ENCODE results near the gene METTL26. TPM values are rescaled to one million over a fixed set of nuclear protein-coding genes. Genes with fewer than 3 reads are reported as not detected.
A peak's percentile ranks its signal among the peaks of the same experiment; 100 is the strongest.

The METTL26 gene
- polyA plus RNA-seq, 2 of the 4 experiments (the other 2 are of a cell fraction), result 47.2 to 78.3 TPM

GRCh38 chr16:626787-627453 lies 9.2 kb downstream of the METTL26 start:
- FAIRE-seq (no peak), DNase-seq (ENCODE audit: low read depth in 1 of 2, low spot score in 1 of 2) (peak; percentile 92 to 97), ATAC-seq (peak; percentile 85 to 90)
- H3K27ac ChIP-seq, result peak overlapping the region; percentile 63 to 87
- TF ChIP-seq MAFK (IDR thresholded peaks at IDR 0.05; ENCODE audit: partially characterized antibody), result peak; percentile 48
- no peak for TF ChIP-seq EP300 (IDR thresholded peaks at IDR 0.05)
- TF ChIP-seq JUNB (IDR thresholded peaks at IDR 0.05), result peak; percentile 72
- peak; percentile 72 for TF ChIP-seq FOSL2 (IDR thresholded peaks at IDR 0.05)
- TF ChIP-seq FOSL2 (CRISPR knock-in tag; IDR thresholded peaks at IDR 0.05), result peak; percentile 96
- TF ChIP-seq GATA3 (IDR thresholded peaks at IDR 0.05; ENCODE audit: borderline replicate concordance), result peak; percentile 51; the same call in 1 of the 2 replicates
- peak; percentile 72 for TF ChIP-seq MAX (IDR thresholded peaks at IDR 0.05)
- TF ChIP-seq MYC (IDR thresholded peaks at IDR 0.05; ENCODE audit: borderline replicate concordance, low read length), result no peak
- TF ChIP-seq RFX5 (IDR thresholded peaks at IDR 0.05), result no peak
- TF ChIP-seq CHD2 (IDR thresholded peaks at IDR 0.05; ENCODE audit: low read length, partially characterized antibody), result no peak
- peak in 1 of 2 experiments; percentile 25; a peak in 1 of 5 replicates for TF ChIP-seq JUN (IDR thresholded peaks at IDR 0.05)
- no peaks in the 10 kb centered on the region for H3K9me3 ChIP-seq
- H3K4me2 ChIP-seq, result peak overlapping the region; percentile 70
- WGBS (ENCODE audit: missing lambda C conversion rate), result 34% methylated on average over 27 of the region's 29 CpGs
- ChIA-PET CTCF (interaction anchor here (0.6 to 2.3 kb wide), 10 partner anchors 9 to 70 kb away, joined by 3 to 6 read pairs (median 4); partner anchors contain the start of gene METTL26), POLR2A (interaction anchor here (1.2 to 1.7 kb wide), 3 partner anchors 9 to 53 kb away, joined by 3 to 11 read pairs (median 4); partner anchors contain the start of genes METTL26, RAB40C and STUB1)
- H3K4me3 ChIP-seq, result peak overlapping the region; percentile 15; the same call in 1 of the 3 replicates
- H3K4me1 ChIP-seq, result peaks cover 53% of the 10 kb centered on the region

GRCh38 chr16:625977-626765 lies 9.9 kb downstream of the METTL26 start:
- DNase-seq (ENCODE audit: low read depth in 1 of 2, low spot score in 1 of 2) (no peak), FAIRE-seq (no peak), ATAC-seq (no peak)
- POLR2A ChIA-PET, result no interaction called here
- WGBS (ENCODE audit: missing lambda C conversion rate), result 82% methylated on average over 20 of the region's 35 CpGs
- no peaks in the 10 kb centered on the region for H3K9me3 ChIP-seq
- peaks cover 57% of the 10 kb centered on the region for H3K4me1 ChIP-seq
- H3K4me3 ChIP-seq, result no peak overlapping the region
- H3K27ac ChIP-seq, result peak overlapping the region; percentile 59 to 87
- CTCF ChIA-PET, result interaction anchor here (0.6 to 2.0 kb wide), 8 partner anchors 19 to 560 kb away, joined by 3 to 8 read pairs (median 4); no protein-coding TSS in a partner anchor
- TF ChIP-seq HMGXB4 (CRISPR knock-in tag; IDR thresholded peaks at IDR 0.05; ENCODE audit: borderline replicate concordance) (no peak), USF2 (IDR thresholded peaks at IDR 0.05) (no peak), RFX5 (IDR thresholded peaks at IDR 0.05) (no peak), TP53 (CRISPR knock-in tag; IDR thresholded peaks at IDR 0.05) (no peak), KDM5A (IDR thresholded peaks at IDR 0.05) (no peak), ELK1 (IDR thresholded peaks at IDR 0.05; ENCODE audit: low read depth, low read length) (no peak), CHD2 (IDR thresholded peaks at IDR 0.05; ENCODE audit: low read length, partially characterized antibody) (no peak), SMC3 (IDR thresholded peaks at IDR 0.05) (no peak)
- H3K4me2 ChIP-seq, result peak overlapping the region; percentile 70

All from A549 (cell line).